ENCODE data around the gene SLIT3. TPM values are rescaled to one million over a fixed set of nuclear protein-coding genes. Genes with fewer than 3 reads are reported as not detected.

Gene SLIT3
- total and polyA plus RNA-seq, 4 donors = 4.6 to 48.5 (median 19.8) TPM

GRCh38 chr5:169273881-169274280 is 27.1 kb downstream of the SLIT3 start:
- Histone ChIP-seq H3K4me3 (no peak overlapping the region), H3K9ac (ENCODE audit: insufficient read depth in 1 of 2, low read length in 2 of 2) (no peak overlapping the region), H3K4me1 (ENCODE audit: control insufficient read depth in 5 of 5, insufficient read depth in 5 of 5, low read length in 5 of 5) (no peaks in the 10 kb centered on the region), H3K9me3 (ENCODE audit: control insufficient read depth in 4 of 4, insufficient read depth in 3 of 4, low read length in 3 of 4) (no peaks in the 10 kb centered on the region), H3K27me3 (ENCODE audit: control insufficient read depth in 3 of 3, insufficient read depth in 3 of 3, low read length in 2 of 3) (no peaks in the 10 kb centered on the region), H3K27ac (ENCODE audit: low read depth in 1 of 2, low read length in 1 of 2) (no peak overlapping the region), H3K36me3 (ENCODE audit: control insufficient read depth in 4 of 4, insufficient read depth in 4 of 4, low read length in 4 of 4) (peaks cover 0 to 4% (median 0%) of the 10 kb centered on the region in 4 donors)
- ATAC-seq (ENCODE audit: insufficient read depth, low FRiP score) (no peak), DNase-seq (no peak)
- TF ChIP-seq, protein P1, sequence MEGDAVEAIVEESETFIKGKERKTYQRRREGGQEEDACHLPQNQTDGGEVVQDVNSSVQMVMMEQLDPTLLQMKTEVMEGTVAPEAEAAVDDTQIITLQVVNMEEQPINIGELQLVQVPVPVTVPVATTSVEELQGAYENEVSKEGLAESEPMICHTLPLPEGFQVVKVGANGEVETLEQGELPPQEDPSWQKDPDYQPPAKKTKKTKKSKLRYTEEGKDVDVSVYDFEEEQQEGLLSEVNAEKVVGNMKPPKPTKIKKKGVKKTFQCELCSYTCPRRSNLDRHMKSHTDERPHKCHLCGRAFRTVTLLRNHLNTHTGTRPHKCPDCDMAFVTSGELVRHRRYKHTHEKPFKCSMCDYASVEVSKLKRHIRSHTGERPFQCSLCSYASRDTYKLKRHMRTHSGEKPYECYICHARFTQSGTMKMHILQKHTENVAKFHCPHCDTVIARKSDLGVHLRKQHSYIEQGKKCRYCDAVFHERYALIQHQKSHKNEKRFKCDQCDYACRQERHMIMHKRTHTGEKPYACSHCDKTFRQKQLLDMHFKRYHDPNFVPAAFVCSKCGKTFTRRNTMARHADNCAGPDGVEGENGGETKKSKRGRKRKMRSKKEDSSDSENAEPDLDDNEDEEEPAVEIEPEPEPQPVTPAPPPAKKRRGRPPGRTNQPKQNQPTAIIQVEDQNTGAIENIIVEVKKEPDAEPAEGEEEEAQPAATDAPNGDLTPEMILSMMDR (IDR thresholded peaks at IDR 0.05; ENCODE audit: control extremely low read depth, extremely low read depth) = no peak
- 85 to 95% methylated on average over 2 of the region's 2 CpGs for WGBS, 2 donors

DNA sequence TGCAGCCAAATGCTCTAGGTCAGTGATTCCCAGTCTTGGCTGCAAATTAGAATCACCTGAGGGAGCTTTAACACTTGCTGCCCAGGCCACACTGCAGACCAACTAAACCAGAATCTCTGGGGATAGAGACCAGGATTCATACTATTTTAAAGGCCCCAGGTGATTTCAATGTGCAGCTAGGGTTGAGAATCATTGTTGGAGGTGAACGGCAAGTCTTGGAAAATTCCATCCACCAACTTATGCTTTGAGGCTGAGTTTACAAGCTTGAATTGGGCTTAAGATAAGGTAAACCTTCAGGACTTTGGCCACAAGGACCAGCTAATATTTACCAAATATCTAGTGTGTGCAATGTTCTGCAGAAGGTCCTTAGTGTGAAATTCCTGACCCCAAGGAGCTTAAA is 27.5 kb downstream of the SLIT3 start:
- Histone ChIP-seq H3K9ac (ENCODE audit: insufficient read depth in 1 of 2, low read length in 2 of 2) (no peak overlapping the region), H3K9me3 (ENCODE audit: control insufficient read depth in 4 of 4, insufficient read depth in 3 of 4, low read length in 3 of 4) (no peaks in the 10 kb centered on the region), H3K36me3 (ENCODE audit: control insufficient read depth in 4 of 4, insufficient read depth in 4 of 4, low read length in 4 of 4) (peaks cover 0 to 4% (median 0%) of the 10 kb centered on the region in 4 donors), H3K4me1 (ENCODE audit: control insufficient read depth in 5 of 5, insufficient read depth in 5 of 5, low read length in 5 of 5) (no peaks in the 10 kb centered on the region), H3K27ac (ENCODE audit: low read depth in 1 of 2, low read length in 1 of 2) (no peak overlapping the region), H3K27me3 (ENCODE audit: control insufficient read depth in 3 of 3, insufficient read depth in 3 of 3, low read length in 2 of 3) (no peaks in the 10 kb centered on the region), H3K4me3 (no peak overlapping the region)
- TF ChIP-seq, protein P1 (IDR thresholded peaks at IDR 0.05; ENCODE audit: control extremely low read depth, extremely low read depth) = no peak
- no peak for DNase-seq
- 88 to 89% methylated on average over 1 of the region's 1 CpG for WGBS, 2 donors
- no peak for ATAC-seq (ENCODE audit: insufficient read depth, low FRiP score)

GRCh38 chr5:169272731-169273427 is 28.1 kb downstream of the SLIT3 start:
- H3K4me1 ChIP-seq (ENCODE audit: control insufficient read depth in 5 of 5, insufficient read depth in 5 of 5, low read length in 5 of 5) = peaks cover 0 to 2% (median 0%) of the 10 kb centered on the region in 5 donors
- H3K4me3 ChIP-seq = no peak overlapping the region
- DNase-seq (no peak), ATAC-seq (ENCODE audit: insufficient read depth, low FRiP score) (no peak)
- no peak overlapping the region for H3K27ac ChIP-seq (ENCODE audit: low read depth in 1 of 2, low read length in 1 of 2)
- H3K9me3 ChIP-seq (ENCODE audit: control insufficient read depth in 4 of 4, insufficient read depth in 3 of 4, low read length in 3 of 4) = no peaks in the 10 kb centered on the region
- no peak overlapping the region for H3K9ac ChIP-seq (ENCODE audit: insufficient read depth in 1 of 2, low read length in 2 of 2)
- WGBS, 2 donors = 81 to 91% methylated on average over 12 of the region's 12 CpGs
- H3K36me3 ChIP-seq (ENCODE audit: control insufficient read depth in 4 of 4, insufficient read depth in 4 of 4, low read length in 4 of 4) = peaks cover 0 to 4% (median 0%) of the 10 kb centered on the region in 4 donors
- TF ChIP-seq, protein P1 (IDR thresholded peaks at IDR 0.05; ENCODE audit: control extremely low read depth, extremely low read depth) = no peak
- no peaks in the 10 kb centered on the region for H3K27me3 ChIP-seq (ENCODE audit: control insufficient read depth in 3 of 3, insufficient read depth in 3 of 3, low read length in 2 of 3)
